SW480 (cell line): ENCODE data around the gene NHLH1.

ENCODE experiments used
- DNase-seq: peaks from one replicate; pipeline ENCODE4 v3.0.0-alpha.2; 2016; ENCODE audit warnings: low spot score

NHLH1 gene

DNA sequence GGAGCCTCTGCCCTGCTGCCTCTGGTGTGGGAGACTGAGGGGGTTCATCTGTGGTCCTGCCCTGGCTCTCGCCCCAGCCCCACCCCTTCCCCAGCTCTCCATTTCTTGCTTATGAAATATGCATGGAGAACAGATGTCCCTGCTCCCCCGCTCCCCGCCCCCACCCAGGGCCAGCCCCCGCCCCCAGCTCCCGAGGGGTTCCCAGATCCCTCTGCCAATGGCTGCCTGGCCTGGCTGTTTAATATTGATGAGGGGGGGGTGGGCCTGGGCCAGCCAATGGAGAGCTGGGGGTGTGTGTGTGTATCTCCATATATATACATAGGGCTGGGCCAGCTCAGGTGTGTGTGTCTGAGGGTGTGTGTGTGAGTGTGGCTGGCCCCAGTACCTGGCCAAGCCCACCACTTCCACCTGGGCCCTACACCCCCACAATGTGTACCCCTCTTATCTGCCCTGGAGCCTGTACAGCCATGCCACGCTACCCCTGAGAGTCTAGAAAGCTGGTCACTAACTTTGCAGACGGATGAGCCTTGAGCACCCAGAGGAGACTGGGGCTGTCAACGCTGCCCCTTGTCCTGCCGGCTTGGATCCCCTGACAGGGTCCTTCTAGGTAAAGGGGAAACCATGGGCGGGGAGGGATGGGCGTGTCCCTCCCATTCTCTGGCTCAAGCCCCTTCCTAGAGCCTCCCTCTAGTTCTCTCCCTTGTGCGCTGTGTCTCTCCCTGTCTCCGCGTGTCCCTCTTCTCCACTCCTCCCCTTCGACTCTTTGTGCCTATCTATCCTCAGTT, at the start of gene NHLH1:
Gene NHLH1, plus strand, starts transcription at position 341 of the 785 bp plus-strand sequence. CDS start 3,661 bp downstream, outside the sequence.
- no peak for DNase-seq

GRCh38 chr1:160322831-160323230, 44.0 kb upstream of the NHLH1 start:
- no peak for DNase-seq

- no peak for DNase-seq
These were observed 41.6 kb upstream of the NHLH1 start for GRCh38 chr1:160325252-160325651.

DNA sequence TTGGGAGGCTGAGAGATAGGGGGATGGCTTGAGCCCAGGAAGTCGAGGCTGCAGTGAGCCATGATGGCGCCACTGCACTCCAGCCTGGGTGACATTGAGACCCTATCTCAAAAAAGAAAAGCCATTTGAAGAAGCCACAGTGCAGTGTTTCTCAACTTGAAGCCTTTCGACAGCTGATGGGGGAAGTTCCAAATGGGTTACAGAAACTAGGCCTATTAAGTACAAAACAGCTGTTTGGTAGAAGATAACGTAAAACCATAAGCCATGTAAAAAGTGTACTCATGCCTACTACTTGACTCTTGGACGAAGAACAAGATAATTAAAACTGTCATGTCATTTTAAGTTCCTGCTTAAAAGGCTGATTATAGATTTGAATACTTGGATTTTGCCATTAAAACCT, 40.5 kb upstream of the NHLH1 start:
- DNase-seq: no peak

DNA sequence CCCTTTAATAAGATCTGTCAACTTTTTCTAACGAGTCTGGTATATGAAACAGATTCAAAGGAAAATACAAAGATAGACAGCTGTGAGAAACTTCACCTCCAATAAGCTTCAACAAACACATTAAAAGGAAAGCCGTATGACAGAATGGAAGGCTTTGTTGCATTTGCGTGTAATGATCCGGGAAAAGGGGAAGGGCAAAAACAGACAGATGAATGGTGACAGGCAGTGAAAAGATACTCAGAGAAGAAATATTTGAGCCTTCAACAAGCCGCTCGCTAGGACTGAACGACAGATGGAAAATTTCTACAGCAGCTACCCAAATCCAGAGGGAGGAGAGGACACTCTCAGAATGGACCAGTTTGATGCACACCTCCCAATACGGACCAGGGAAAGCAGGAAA, 38.7 kb upstream of the NHLH1 start:
- DNase-seq: no peak

GRCh38 chr1:160330119-160330518, 36.8 kb upstream of the NHLH1 start:
- no peak for DNase-seq

DNA sequence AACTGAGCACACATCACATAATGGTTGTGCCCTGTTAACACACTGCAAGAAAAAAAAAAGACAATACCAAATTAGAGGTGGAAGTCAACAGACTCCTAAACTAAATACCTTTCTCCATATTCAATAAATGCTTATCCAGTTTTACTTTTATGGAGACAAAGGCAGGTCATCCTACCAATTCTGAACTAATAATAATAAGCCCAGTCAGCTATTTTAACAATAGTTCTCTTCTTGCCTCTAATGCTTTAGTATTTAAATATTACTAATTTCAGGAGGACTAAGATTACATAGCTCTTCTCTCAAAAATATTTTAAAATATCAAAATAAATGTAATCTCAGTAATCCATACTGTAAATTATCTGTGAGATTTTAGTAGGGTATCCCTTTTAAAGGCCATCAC, 34.4 kb upstream of the NHLH1 start:
- DNase-seq: no peak

DNA sequence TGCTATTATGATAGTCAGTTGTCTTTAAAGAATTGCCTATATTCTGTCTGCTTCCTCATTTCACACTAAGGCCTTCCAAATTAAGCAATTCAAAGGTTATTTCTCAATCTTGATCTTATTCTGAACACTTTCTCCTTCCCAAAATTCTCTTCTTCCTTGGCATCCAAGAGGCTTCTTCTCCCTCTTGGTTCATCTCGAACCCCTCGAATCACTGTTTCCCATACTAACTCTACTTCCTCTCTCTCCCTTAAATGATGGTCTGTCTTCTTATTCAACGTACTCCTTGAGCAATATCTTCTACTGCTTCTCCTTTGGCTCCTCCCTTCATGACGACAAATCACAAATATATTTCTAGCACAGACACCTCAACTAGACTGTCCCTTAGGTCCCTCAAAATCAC, 28.3 kb upstream of the NHLH1 start:
- DNase-seq: no peak

- no peak for DNase-seq
These were observed 26.7 kb upstream of the NHLH1 start for GRCh38 chr1:160340146-160340545.

DNA sequence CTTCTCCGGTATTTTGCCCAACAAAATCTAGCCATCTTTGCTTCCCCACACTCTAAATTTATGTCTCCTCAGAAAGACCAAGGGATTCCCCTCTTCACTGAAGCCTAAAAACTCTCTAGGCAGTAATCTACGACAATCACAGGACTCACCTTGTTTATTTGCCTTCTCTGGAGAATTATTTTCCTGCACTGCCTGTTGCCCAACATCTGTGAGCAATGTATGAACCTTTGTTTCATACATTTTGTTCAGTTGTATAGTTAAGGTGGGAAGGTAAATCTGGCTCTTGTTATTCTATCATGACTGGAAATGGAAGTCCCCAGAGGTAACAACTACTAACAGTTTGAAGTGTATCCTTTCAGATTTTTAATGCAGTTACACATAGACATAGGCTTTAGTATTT, 26.0 kb upstream of the NHLH1 start:
- no peak for DNase-seq

DNA sequence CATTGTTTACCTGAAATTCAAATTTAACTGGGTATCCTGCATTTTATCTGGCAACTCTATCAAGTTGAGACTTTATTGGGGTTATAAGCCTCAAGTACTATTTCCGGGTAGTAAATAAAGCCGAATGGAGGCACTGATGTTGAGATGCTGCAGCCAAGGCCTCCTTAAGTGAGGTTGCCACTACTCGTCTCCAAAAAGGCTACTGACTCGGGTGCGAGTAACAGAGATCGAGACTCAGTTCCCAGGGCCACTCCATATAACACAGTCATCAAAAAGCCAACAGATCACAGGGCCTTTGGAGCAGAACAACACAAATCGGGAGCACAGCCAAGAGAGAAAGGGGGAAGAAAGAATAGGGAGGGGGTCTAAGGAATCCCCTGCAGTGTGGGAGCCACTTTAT, 24.3 kb upstream of the NHLH1 start:
- DNase-seq: no peak

DNA sequence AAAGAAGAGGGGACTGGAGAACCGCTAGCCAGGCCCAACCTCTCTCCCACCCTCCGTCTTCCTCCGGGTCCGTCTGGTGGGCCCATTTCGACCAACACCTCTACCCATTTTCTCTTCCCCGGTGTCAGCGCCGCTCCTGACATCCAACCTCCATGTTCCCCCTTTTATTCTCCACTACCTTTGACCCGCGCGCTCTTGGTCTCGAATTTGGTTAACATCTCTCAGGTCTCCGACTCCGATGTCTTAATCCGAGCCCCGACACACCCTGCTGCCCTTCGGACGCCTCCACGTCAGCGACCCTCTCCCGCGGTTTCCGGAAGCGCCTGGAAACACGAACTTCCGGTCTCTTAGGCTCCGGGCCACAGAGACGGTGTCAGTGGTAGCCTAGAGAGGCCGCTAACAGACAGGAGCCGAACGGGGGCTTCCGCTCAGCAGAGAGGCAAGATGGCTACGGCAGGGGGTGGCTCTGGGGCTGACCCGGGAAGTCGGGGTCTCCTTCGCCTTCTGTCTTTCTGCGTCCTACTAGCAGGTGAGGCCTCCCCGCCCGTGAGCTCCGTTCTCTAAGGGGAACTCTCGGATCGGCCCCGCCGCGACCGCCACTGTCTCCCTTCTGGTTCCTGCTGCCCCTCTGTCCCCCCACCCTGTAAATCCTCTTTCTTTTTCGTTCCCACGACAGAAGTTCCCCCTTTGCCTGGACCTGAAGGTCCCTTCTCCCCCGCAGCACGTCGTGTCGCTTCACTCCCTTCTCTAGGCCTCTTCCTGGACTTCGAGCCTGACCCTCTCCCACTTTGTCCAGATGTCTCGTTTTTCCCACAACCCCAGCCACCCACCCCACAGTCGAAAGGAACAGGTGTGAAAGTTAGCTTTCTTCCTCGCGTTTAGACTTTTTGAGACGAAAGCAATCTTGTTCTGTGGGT, 23.7 kb upstream of the NHLH1 start, which contains the start of the genes COPA and NCSTN:
Gene COPA, minus strand, starts transcription at position 298 of the 917 bp plus-strand sequence. Its CDS starts 80 bp downstream, at position 218.
Gene NCSTN, plus strand, starts transcription at position 431 of the 917 bp plus-strand sequence. Its CDS starts 14 bp downstream, at position 445.
- peak; percentile 89 for DNase-seq

- no peak for DNase-seq
These were observed 22.6 kb upstream of the NHLH1 start for GRCh38 chr1:160344241-160344640.

- no peak for DNase-seq
These were observed 21.9 kb upstream of the NHLH1 start for GRCh38 chr1:160344936-160345335.

- DNase-seq: no peak
These were observed 20.4 kb upstream of the NHLH1 start for GRCh38 chr1:160346463-160346862.

- no peak for DNase-seq
These were observed 19.9 kb upstream of the NHLH1 start for GRCh38 chr1:160346958-160347357.

DNA sequence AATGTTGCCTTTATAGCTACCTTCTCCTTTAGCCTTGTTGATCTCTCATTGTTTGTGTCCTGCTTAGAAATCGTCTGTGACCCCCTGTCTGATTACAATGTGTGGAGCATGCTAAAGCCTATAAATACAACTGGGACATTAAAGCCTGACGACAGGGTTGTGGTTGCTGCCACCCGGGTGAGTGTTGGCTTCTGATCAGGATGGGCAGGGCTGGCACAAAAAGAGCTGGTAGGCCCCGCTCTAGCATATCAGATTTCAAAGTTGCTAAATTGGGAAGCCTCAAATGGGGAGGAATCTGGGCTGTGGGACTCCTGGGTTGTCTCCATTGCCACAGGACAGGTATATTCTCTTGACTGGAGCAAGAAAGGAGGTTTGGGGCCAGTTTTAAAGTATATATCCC, 15.2 kb upstream of the NHLH1 start:
- DNase-seq: no peak

GRCh38 chr1:160352555-160352954, 14.3 kb upstream of the NHLH1 start:
- no peak for DNase-seq

- DNase-seq: no peak
These were observed 13.6 kb upstream of the NHLH1 start for GRCh38 chr1:160353223-160353622.

GRCh38 chr1:160354388-160354985, 12.4 kb upstream of the NHLH1 start:
- DNase-seq: peak; percentile 14

DNA sequence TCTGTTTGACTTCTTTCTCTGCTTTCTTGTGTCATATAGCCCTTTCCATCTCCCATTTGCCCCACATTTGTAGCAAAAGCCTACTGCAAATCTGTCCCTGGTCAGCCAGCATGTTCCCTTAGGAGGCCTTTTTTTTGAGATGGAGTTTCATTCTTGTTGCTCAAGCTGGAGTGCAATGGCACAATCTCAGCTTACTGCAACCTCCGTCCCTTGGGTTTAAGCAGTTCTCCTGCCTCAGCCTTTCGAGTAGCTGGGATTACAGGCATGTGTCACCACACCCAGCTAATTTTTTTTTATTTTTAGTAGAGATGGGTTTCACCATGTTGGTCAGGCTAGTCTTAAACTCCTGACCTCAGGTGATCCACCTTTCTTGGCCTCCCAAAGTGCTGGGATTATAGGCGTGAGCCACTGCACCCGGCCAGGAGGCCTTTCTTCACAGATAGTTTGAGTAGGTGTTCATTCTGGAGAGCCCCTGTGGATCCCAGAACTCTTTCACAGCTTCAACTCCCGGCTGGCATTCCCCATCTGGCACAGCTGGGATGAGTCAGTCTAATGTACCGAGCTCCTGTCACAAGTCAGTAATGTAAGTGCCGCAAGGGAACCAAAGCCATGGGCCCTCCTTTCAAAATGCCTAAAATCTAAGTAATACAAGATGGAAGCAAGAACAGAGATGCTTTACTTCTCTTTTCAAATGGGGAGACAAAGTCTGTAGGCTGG, 9.4 kb upstream of the NHLH1 start:
- no peak for DNase-seq

- DNase-seq: no peak
These were observed 8.8 kb upstream of the NHLH1 start for GRCh38 chr1:160358073-160358472.
